MCF 10A (cell line): ENCODE results near the gene ST3GAL4. TPM values are rescaled to one million over a fixed set of nuclear protein-coding genes. Genes with fewer than 3 reads are reported as not detected.

ENCODE experiments used
- BruUV-seq: library from RNA; stranded (reverse); fragments of 400-500 nt; replicated peaks from 2 replicates; lab custom pipeline; 2021; lab: Mats Ljungman, UMichigan
- CTCF ChIA-PET: fragments of 300-600 bp; sonication (Branson Sonifier 250); formaldehyde crosslinking; extraction: SDS; loops from one replicate; lab custom pipeline; 2021; ENCODE audit warnings: antibody characterized with exemption, inconsistent platforms; lab: Yijun Ruan, JAX
- POLR2A ChIA-PET: fragments of 300-600, 350-650 bp; sonication (Branson Sonifier 250); formaldehyde crosslinking; extraction: SDS; loops from one replicate; lab custom pipeline; 2020; ENCODE audit warnings: antibody characterized with exemption, inconsistent platforms; lab: Yijun Ruan, JAX
- DNase-seq: peaks from one replicate; pipeline ENCODE4 v3.0.0-alpha.2; 2018; ENCODE audit not compliant: unreplicated experiment
- H3K27ac Mint-ChIP-seq: one replicate; pipeline ENCODE4 v1.8.0; 2022; ENCODE audit warnings: mild to moderate bottlenecking, low read depth, mixed read lengths; ENCODE audit not compliant: unreplicated experiment
- H3K27me3 Mint-ChIP-seq: one replicate; pipeline ENCODE4 v1.8.0; 2022; ENCODE audit warnings: mixed read lengths; ENCODE audit not compliant: insufficient read depth, unreplicated experiment
- H3K36me3 Mint-ChIP-seq: one replicate; pipeline ENCODE4 v1.8.0; 2022; ENCODE audit warnings: mild to moderate bottlenecking, moderate library complexity, mixed read lengths; ENCODE audit not compliant: insufficient read depth, unreplicated experiment
- H3K4me1 Mint-ChIP-seq: one replicate; pipeline ENCODE4 v1.8.0; 2022; ENCODE audit warnings: mixed read lengths; ENCODE audit not compliant: insufficient read depth, unreplicated experiment
- H3K4me3 Mint-ChIP-seq: one replicate; pipeline ENCODE4 v1.8.0; 2022; ENCODE audit warnings: mild to moderate bottlenecking, moderate library complexity, mixed read lengths; ENCODE audit not compliant: unreplicated experiment
- H3K9me3 Mint-ChIP-seq: one replicate; pipeline ENCODE4 v1.8.0; 2022; ENCODE audit warnings: mixed read lengths; ENCODE audit not compliant: unreplicated experiment
- intact Hi-C: fragments of 100-400 bp; cut with micrococcal nuclease; formaldehyde crosslinking; loops from 2 replicates; pipeline ENCODE4 v1.14.1; 2022
- total RNA-seq: library from RNA; stranded (reverse); gene quantifications from 2 replicates; pipeline ENCODE4 v1.2.3, GENCODE V29; 2022
- TF ChIP-seq, protein P1 (sequence below): fragments of 200-600 bp; IDR thresholded peaks from one replicate; pipeline ENCODE4 v1.8.0; 2022; ENCODE audit warnings: antibody characterized with exemption, mild to moderate bottlenecking; ENCODE audit not compliant: unreplicated experiment

ST3GAL4 gene
- total RNA-seq, 1 experiment from 2014 or later = 15.3 TPM

DNA sequence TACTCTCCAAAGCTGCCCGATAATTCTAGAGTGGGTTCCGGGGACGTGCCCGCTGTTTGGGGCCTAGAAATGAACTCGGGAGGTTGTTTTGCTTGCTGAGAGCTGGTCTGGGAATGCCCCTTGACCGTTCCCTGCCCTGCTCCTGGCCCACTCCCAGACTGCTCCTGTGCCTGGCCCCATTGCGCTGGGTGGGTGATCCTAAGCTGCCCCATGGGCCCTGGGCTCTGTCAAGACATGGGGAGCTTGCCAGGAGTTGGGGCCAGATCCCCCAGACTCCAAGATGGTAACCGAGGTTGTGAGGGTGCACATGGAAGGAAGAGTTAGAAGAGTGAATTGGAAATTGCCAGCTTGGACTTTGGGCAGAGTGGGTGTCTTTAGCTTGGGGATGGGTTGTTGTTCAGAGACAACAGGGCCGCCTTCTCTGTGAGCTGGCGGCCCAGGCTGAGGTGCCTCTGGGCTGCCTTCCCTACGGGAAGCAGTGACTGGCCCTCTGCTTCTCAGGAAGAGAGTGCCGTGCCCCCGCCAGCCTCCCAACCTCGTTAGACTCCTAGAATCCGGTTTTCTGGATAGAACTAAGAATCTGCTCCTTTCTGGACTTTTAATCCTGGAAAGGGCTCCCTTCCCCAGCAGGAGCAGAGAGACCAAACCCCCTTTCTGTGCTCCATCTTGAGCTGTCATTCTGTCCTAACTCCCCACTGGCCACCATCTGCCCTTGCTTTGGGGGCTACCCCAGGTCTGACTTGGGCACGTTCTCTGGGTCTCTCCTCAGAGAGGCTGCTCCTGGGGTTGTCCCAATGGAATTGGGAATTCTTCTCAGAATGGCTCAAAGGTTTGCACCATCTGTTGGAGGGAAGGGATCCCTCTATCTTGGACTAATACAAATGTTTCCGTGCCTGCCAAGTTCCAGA is 1.8 kb downstream of the ST3GAL4 start:
- BruUV-seq = TSS peak; percentile 9
- intact Hi-C loops = loop anchor here (2.0 to 10.0 kb wide), 3 partner anchors 39 to 77 kb away; no protein-coding TSS in a partner anchor
- no peaks in the 10 kb centered on the region for H3K9me3 Mint-ChIP-seq
- H3K27me3 Mint-ChIP-seq = no peaks in the 10 kb centered on the region
- H3K4me1 Mint-ChIP-seq = peaks cover 43% of the 10 kb centered on the region
- DNase-seq = no peak
- ChIA-PET POLR2A (interaction anchor here (0.8 to 4.1 kb wide), 3 partner anchors 11 to 46 kb away, joined by 3 to 23 read pairs (median 11); no protein-coding TSS in a partner anchor), CTCF (interaction anchor here (0.6 to 4.5 kb wide), 4 partner anchors 12 to 123 kb away, joined by 3 to 22 read pairs (median 8); no protein-coding TSS in a partner anchor)
- peaks cover 6% of the 10 kb centered on the region for H3K36me3 Mint-ChIP-seq
- TF ChIP-seq, protein P1, sequence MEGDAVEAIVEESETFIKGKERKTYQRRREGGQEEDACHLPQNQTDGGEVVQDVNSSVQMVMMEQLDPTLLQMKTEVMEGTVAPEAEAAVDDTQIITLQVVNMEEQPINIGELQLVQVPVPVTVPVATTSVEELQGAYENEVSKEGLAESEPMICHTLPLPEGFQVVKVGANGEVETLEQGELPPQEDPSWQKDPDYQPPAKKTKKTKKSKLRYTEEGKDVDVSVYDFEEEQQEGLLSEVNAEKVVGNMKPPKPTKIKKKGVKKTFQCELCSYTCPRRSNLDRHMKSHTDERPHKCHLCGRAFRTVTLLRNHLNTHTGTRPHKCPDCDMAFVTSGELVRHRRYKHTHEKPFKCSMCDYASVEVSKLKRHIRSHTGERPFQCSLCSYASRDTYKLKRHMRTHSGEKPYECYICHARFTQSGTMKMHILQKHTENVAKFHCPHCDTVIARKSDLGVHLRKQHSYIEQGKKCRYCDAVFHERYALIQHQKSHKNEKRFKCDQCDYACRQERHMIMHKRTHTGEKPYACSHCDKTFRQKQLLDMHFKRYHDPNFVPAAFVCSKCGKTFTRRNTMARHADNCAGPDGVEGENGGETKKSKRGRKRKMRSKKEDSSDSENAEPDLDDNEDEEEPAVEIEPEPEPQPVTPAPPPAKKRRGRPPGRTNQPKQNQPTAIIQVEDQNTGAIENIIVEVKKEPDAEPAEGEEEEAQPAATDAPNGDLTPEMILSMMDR = no peak
- peak overlapping the region; percentile 49 for H3K27ac Mint-ChIP-seq
- H3K4me3 Mint-ChIP-seq = peak overlapping the region; percentile 85

GRCh38 chr11:126357969-126358762 is 2.7 kb downstream of the ST3GAL4 start:
- H3K36me3 Mint-ChIP-seq = peaks cover 6% of the 10 kb centered on the region
- TF ChIP-seq, protein P1 = no peak

DNA sequence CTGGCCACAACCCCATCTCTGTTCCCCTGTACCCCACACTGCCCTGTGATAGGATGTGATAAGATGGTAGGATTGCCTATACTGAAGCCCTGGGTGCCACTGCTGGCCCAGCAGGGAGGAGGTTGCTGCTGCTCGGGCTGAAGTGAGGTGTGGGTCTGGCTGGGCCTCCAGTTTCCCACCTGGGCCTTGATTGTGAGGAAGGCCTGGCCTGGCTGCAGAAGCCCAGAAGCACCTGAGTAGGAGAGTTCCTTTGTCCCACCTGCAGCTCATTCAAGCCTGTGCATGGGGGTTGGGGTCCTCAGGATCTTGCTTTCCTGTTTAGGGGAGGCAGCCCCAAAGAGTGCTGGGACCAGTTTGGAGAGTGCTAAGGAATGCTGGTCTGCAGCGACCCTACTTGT is 3.3 kb downstream of the ST3GAL4 start:
- intact Hi-C loops = loop anchor here (5.0 to 10.0 kb wide), 2 partner anchors 44 to 76 kb away; no protein-coding TSS in a partner anchor
- DNase-seq = no peak
- no peak overlapping the region for H3K27ac Mint-ChIP-seq
- H3K9me3 Mint-ChIP-seq = no peaks in the 10 kb centered on the region
- POLR2A ChIA-PET = interaction anchor here (0.7 to 3.0 kb wide), 3 partner anchors 9 to 76 kb away, joined by 3 to 11 read pairs (median 4); partner anchors contain the start of gene TIRAP
- CTCF ChIA-PET = interaction anchor here (1.6 to 3.7 kb wide), 2 partner anchors 49 to 122 kb away, joined by 4 to 13 read pairs; no protein-coding TSS in a partner anchor
- H3K36me3 Mint-ChIP-seq = peaks cover 4% of the 10 kb centered on the region
- TF ChIP-seq, protein P1 = no peak
- no TSS peak for BruUV-seq
- no peaks in the 10 kb centered on the region for H3K27me3 Mint-ChIP-seq
- H3K4me3 Mint-ChIP-seq = no peak overlapping the region
- peaks cover 29% of the 10 kb centered on the region for H3K4me1 Mint-ChIP-seq

More at GRCh38 chr11:126357969-126358762, 2.7 kb downstream of the ST3GAL4 start:
- no peak overlapping the region for H3K27ac Mint-ChIP-seq
- H3K4me3 Mint-ChIP-seq = no peak overlapping the region
- no TSS peak for BruUV-seq
- H3K27me3 Mint-ChIP-seq = no peaks in the 10 kb centered on the region
- ChIA-PET CTCF (interaction anchor here (1.6 to 3.7 kb wide), 2 partner anchors 48 to 122 kb away, joined by 4 to 13 read pairs; no protein-coding TSS in a partner anchor), POLR2A (interaction anchor here (0.8 to 3.0 kb wide), 3 partner anchors 9 to 12 kb away, joined by 3 to 11 read pairs (median 4); no protein-coding TSS in a partner anchor)
- H3K4me1 Mint-ChIP-seq = peaks cover 35% of the 10 kb centered on the region
- no peaks in the 10 kb centered on the region for H3K9me3 Mint-ChIP-seq
- intact Hi-C loops = loop anchor here (2.0 to 10.0 kb wide), 3 partner anchors 39 to 77 kb away; no protein-coding TSS in a partner anchor
- no peak for DNase-seq
